GM18867 (cell line): ENCODE measurements around the gene FUT9.

Source experiments
- ATAC-seq: cut with Tn5 transposase; IDR thresholded peaks from one replicate; pipeline ENCODE4 v1.9.1; 2021; ENCODE audit warnings: mild to moderate bottlenecking, moderate library complexity; ENCODE audit not compliant: unreplicated experiment

FUT9 gene

GRCh38 chr6:96015518-96016333 is at the start of gene FUT9:
Gene FUT9, plus strand, starts transcription at chr6:96015974. Its CDS starts 187,182 bp downstream, at chr6:96203156.
- no peak for ATAC-seq

DNA sequence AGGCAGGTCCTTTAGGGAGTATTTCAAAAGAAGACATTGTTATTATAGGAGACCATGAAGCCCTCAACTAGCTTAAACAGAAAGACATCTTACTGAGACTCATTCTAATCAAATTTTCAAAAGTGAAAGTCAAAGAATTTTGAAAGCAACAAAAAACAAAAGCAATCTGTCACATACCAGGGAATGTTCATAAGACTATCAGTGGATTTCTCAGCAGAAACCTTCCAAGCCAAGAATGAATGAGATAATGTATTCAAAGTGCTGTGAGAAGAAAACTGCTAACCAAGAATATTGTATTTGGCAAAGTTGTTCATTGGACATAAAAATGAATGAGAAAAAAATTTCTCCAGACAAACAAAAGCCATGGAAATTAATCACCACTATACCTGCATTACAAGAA is 48.2 kb upstream of the FUT9 start:
- no peak for ATAC-seq

GRCh38 chr6:95973976-95974375 is 41.8 kb upstream of the FUT9 start:
- ATAC-seq = no peak

- no peak for ATAC-seq
Observed at GRCh38 chr6:95978230-95978629, 37.5 kb upstream of the FUT9 start.

- no peak for ATAC-seq
Observed at GRCh38 chr6:95991906-95992305, 23.9 kb upstream of the FUT9 start.

GRCh38 chr6:95994151-95994550 is 21.6 kb upstream of the FUT9 start:
- ATAC-seq = no peak

DNA sequence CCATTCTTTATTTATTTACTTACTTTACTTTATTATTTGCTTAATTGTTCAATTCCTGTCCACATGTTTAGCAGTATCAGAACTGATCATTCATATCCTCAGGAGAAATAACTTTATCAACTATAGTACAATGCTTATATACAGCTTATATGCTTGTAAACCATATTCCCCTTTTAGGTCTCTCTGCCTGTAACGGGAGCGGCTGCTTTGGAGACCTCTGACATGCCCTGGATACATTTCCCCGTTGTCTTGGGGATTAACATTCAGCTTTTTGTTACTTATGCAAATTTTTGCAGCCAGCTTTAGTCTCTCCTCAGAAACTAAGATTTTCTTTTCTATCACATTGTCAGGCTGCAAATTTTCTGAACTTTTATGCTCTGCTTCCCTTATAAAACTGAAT is 17.6 kb upstream of the FUT9 start:
- ATAC-seq = no peak

GRCh38 chr6:96001891-96002575 is 13.7 kb upstream of the FUT9 start:
- no peak for ATAC-seq

DNA sequence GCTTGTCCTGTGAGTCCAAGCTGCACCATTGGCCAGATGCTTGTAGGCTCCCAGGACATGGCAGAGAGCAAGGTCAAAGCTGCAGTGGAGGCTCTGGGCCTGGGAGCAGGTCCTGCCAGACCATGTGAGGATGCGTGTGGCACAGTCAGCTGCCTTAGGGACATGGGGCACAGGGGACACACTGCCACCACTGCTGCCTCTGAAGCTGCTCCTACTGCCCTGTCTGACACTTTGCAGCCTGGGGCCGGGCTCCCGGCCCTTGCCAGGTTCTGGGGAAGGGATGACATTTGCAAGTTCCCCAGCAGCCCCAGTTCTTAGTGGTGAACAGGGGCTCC is 13.2 kb upstream of the FUT9 start:
- no peak for ATAC-seq

- no peak for ATAC-seq
Observed at GRCh38 chr6:96002912-96003311, 12.9 kb upstream of the FUT9 start.

- ATAC-seq = no peak
Observed at GRCh38 chr6:96007663-96008062, 8.1 kb upstream of the FUT9 start.

- no peak for ATAC-seq
Observed at GRCh38 chr6:96013531-96013930, 2.2 kb upstream of the FUT9 start.

DNA sequence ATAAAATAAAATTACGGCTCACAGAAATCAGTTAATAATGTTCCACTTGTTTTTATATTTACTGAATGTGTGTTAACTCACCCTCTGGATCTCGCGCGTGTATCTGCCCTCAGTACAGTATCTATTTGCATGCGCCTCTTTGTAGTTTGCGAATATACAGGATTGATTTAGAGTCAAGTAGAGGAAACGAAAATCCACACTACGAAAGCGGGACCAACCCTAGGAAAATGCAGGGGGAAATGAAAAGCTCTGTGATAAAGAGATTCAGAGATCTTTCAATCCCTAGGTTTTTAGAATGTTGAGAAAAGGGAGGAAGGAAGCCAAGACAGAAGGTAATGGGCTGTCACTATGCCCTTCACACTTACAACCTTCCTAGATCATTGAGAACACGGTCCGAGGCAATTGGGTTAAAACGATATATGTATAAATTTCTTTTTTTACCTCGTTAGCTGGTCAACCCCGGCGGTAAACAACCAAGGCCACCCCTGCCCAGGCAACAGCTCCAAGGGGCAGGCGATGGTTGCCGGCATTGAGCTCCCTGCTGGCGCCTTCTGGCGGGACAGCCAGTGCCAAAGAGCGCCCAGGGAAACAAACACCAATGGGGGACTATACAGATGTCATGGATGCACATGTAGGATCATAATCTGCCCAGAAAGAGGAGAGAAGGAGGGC is 792 bp upstream of the FUT9 start:
- ATAC-seq = no peak

- no peak for ATAC-seq
Observed at GRCh38 chr6:96016334-96017069, 728 bp downstream of the FUT9 start.

GRCh38 chr6:96017070-96017359 is 1.2 kb downstream of the FUT9 start:
- ATAC-seq = no peak

DNA sequence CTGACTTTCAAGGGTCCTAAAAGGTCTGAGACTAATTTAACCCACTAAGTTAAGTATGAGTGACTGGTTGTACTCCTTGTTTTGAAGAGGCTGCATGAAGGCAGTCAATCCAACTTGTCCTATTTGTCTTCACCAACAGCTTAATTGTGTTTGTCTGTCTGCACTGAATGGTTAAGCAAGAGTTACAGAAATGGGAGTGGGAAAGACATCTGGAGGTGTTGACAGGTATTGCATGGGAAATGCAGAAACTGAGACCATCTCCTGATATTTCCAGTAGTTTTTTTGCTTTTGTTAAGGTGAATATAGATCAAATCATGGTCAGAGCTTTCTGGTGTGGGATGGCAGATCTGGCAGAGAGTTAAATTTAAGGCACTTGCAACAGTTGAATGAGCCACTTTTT is 6.5 kb downstream of the FUT9 start:
- no peak for ATAC-seq

GRCh38 chr6:96032661-96033060 is 16.9 kb downstream of the FUT9 start:
- ATAC-seq = no peak

DNA sequence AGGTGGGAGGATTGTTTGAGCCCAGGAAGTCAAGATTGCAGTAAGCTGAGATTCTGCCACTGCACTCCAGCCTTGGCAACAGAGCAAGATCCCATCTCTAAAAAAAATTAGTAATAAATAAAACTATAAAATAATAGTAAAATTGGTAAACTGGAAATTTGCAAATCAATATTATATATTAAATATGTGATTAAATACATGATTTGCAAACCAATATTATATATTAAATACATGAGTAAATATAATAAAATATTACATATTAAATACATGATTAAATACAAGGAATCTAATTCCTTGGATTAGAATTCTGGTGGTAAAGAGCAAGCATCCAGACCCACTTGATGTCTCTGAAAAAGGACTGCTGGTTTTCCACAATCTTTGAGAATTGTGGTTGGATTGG is 35.8 kb downstream of the FUT9 start:
- no peak for ATAC-seq

- ATAC-seq = no peak
Observed at GRCh38 chr6:96058082-96058481, 42.3 kb downstream of the FUT9 start.

DNA sequence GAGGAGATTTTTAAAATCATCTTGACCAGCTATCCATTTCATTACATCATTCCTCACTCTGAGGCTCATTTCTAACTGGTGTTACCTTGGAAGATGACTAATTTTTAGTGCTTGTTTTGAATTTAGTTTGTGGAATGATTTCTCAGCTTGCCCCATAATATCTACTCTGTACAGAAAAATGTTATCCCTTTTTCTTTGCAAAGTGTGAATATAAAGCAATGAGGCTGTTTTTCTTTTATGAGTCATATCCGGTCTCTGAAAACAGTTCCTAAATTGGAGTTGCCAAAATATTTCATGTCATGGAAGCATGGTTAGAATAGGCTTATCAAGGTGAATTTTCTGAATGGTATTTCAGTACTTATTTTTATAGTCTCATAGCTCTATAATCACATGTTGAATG is 43.8 kb downstream of the FUT9 start:
- no peak for ATAC-seq

- ATAC-seq = no peak
Observed at GRCh38 chr6:96060249-96060648, 44.5 kb downstream of the FUT9 start.

DNA sequence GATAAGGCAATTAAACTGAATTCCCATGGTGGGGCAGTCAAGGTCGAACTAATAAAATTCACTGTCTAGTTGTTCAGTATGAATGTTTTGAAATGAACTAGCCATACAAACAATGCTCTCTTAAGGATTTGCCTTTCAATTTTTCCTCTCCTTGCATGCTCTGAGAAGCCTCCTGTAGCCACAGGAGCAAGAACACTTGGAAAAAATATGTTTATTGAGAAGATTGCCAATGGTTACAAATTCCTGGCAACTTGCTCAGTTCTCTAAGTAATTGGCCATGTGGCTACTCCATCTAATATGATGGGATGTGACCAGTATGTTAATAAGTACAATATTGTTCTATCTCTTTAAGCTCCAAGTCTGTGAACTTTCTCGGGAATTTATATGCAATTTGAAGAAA is 49.4 kb downstream of the FUT9 start:
- no peak for ATAC-seq
